Neural progenitor cell (in vitro differentiated cells): ENCODE measurements around the gene PLA2G2A.

ENCODE experiments used
- CTCF ChIP-seq: fragments of 200-600 bp; sonication (generic); IDR thresholded peaks from 2 replicates; pipeline ENCODE4 v1.5.1; 2017; ENCODE audit warnings: antibody characterized with exemption, mild to moderate bottlenecking
- EZH2 ChIP-seq: fragments of 200-600 bp; sonication (generic); IDR thresholded peaks from 2 replicates; pipeline ENCODE4 v1.6.1; 2017; ENCODE audit warnings: antibody characterized with exemption, mild to moderate bottlenecking, moderate library complexity

- TF ChIP-seq EZH2 (no peak), CTCF (no peak)
Measured at GRCh38 chr1:19942088-19942487, 37.3 kb downstream of the PLA2G2A start.
